Stimulated activated CD8-positive, alpha-beta memory T cell treated with anti-CD3 and anti-CD28 coated beads, Interleukin-4, amount 100 ng/mL, for 24 hours (primary cell): ENCODE measurements around the gene IMMP2L.
"Not testable (repeated sequence)": the region's sequence is repeated elsewhere in the genome, so short reads cannot be mapped to it uniquely, and the experiment has no call there.

ENCODE experiments used
- DNase-seq: peaks from one replicate; pipeline ENCODE4 v3.0.0-alpha.2; 2020; ENCODE audit warnings: low read depth

IMMP2L gene

DNA sequence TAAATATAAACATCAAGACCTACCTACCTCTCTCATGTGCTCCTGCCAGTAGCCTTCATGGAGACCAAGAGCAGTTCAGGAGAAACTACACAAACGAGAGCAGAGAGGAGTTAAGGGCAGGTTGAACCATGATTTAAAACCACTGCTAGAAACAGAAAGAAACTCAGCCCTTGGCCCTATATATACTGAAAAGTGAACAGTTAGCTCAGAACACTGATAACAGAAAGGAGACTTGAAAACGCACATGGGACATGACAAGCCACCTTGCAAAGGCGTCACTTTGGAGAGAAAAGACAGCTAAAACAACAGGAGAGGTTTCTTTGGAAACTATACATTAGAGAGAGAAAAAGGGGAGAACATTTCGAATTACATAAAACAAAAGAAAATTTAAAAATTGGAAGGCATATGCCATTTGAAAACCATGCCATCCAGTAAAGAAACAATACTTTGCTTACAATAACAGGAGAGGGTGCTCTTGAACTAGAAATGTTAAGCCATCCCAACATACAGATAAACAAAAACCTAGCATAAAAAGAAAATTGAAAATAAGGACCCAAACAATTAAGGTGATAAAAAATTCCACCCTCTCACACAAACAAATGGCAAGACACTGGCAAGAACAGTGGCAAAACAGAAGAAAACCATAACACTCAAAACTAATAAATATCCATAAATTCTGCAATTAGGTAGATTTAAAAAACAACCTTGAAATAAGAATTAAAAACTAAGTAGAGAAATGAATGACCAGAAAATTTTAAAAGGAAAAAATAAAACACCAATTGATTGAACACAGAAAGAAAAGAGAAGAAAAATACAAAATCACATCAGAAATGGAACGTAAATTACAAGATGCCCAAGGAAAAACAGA lies 232.7 kb downstream of the IMMP2L start:
- no peak for DNase-seq

DNA sequence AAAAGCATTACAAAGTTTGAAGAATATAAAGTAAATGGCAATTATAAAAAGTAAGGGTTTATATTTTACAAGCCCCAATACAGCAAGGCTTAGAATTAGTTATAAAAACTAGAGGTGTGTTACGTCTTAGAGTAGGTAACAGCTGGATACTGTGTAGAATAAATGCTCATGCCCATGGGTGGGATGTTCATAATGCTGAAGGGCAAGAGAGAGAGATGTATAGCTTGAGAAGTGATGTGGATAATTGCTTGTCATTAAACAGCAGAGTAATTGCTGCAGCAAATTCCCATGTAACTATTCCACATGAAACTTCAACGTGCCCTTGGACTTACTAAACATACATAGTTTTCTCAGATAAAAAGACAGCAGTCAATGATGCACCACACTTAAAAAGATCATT lies 233.8 kb downstream of the IMMP2L start:
- DNase-seq: no peak

DNA sequence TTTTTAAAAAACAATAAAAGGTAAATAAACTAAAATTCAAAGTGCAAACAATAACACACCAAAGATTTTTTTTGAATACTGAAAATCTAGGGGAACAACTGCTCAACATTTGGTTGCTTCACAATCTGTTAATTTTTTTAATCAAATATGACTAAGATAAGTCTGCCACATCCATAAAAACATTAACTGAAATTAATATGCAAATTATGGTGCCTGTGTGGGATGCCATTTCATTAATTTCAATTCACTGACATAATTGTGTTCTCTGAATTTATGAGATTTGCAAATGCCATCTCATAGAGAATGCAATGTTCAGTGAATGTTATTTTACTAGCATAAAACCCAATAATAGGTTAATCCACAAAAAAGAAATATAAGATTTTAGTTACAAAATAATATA lies 237.5 kb downstream of the IMMP2L start:
- DNase-seq: no peak

DNA sequence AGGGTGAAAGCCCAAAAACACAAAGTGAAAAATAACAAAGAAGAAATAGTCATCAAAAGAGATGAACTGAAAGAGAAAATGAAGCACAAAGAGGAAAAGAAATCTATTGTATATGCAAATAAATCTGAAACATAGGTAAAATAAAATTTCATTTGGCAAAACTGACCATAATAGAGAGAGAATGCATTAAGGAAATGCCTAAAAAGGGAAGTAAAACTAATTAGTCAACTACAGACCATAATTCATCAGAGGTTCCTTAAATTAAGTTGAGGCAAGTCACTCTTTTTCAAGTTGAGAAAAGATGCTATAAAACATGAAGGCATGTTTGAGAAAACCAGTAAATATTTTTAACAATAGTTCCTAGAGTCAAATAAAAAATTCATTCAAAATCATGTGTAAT lies 238.1 kb downstream of the IMMP2L start:
- no peak for DNase-seq

DNA sequence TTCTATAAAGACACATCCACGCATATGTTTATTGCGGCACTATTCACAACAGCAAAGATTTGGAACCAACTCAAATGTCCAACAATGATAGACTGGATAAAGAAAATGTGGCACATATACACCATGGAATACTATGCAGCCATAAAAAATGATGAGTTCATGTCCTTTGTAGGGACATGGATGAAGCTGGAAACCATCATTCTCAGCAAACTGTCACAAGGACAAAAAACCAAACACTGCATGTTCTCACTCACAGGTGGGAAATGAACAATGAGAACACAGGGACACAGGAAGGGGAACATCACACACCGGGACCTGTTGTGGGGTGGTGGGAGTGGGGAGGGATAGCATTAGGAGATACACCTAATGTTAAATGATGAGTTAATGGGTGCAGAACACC lies 238.6 kb downstream of the IMMP2L start:
- DNase-seq: not testable (repeated sequence)

DNA sequence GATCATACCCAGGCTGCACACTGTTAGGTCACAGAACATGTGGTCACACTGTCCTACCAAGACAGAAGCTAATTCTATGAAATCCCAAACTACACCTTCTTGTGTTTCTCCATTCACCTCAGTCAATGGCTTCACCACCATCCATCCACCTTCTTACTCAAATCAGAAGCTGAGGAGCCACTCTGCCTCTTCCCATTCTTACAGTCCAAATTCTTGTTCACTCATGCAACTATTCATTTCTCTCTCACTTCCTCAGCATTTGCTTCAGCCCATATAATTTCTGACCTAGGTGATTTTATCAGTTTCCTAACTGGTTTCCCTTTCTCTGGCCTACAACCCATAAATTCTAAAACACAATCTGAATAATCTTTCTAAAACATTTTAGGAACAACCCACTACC lies 242.2 kb downstream of the IMMP2L start:
- DNase-seq: no peak

DNA sequence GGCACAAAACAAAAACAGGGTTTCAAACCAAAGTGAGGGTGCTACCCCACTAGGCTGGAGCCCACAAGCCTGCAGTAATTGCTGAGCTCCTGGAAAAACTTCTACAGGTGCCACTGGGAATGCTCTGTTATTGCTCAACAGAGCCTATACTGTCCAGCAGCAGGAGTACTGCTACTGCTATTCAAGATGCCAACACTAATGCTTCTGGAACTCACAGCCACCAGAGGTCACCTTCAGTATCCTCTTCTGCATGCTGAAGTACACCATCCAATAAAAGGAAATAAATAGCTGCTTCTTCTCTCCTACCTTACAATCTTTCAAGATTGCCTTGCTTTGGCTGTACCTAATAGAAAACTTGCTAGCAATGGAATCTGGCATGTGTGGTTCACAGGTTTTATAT lies 249.3 kb downstream of the IMMP2L start:
- DNase-seq: no peak

DNA sequence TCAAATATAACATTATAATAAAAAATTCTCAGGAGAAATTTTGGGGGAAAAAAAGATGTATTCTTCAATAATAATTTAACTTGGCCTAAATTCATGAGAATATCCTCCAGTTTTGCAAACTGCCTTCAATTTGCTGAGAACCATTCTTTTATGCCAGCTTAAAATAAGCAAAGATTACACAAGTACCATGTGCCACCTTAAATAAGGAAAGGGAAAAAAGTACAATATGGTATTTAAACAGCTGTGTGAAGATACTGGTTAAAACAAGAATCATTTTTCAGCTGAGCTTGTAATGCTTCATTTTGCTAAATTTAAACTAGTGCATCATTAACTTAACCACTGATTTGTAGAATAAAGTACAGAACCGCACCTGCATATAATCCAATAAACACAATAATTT lies 253.6 kb downstream of the IMMP2L start:
- no peak for DNase-seq

DNA sequence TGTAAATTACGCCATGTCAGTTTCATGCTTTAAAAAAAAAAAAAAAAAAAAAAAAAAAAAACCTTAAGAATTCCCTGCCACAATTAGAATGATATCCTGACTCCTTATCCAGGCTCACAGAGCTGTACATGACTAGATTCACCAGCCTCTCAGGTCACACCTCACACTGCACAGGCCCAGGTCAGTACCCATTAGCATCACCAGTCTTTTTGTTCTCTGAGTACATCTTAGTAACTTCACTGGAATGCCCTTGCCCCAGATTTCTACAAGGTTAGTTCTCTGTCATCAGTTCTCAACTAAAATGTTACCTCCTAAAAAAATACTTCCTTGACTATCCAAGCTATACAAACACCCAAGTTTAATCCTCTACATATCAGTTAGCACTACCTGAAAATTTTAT lies 260.4 kb downstream of the IMMP2L start:
- DNase-seq: no peak

DNA sequence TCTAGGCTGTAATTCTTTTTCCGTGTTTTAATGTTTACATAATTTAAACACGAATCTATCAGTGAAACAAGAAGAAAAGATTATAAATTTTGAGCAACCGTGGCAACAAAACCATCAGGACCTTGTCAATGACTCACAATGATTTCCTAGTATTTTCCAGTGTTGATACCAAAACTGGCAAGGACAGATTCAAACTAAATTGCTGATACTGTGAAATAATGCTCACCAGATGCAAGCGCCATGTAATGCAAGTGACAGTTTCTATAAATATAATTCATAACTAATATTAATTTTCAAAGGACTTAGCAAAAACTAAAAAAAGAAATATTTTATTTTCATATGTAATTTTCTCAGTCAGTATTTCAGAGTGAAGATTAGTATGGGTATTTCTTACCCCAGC lies 267.8 kb downstream of the IMMP2L start:
- no peak for DNase-seq

DNA sequence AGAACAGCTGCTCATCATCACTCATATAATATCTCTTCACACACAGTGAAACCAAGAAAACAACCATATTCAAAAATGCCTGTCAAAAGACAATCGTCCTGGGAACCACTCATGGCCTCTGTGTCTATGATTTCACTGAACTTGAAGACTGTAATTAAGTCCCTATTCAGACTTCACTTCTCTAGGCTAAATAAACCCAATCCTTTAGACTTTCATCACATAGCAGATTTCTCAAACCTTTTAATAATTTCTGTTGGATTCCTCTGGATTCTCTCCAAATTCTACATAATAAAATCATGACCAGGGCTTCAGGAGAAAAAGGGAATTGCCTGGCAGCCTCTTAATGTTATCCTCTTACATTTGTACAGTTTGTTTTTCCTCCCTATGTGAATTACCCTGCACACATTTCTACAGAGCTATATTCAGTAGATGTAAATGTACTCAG lies 270.2 kb downstream of the IMMP2L start:
- DNase-seq: no peak

DNA sequence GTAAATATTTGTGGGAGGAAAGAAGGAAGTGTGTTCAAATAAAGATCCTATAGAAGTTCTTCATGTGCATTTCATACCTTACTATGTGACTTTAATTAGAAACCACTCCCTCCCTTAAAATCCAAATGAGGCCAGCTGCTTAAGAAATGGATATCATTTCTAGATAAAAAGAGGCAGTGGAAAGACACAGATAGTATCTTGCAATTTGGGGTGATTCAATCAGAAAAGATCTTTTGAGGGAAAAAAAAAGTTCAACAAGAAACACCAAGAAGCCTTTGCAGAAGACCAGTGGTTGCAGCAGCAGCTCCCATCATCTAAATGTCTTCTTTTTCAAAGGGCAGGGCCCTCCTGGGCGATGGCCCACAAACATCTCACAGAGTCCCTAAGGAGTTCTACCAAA lies 271.3 kb downstream of the IMMP2L start:
- no peak for DNase-seq

DNA sequence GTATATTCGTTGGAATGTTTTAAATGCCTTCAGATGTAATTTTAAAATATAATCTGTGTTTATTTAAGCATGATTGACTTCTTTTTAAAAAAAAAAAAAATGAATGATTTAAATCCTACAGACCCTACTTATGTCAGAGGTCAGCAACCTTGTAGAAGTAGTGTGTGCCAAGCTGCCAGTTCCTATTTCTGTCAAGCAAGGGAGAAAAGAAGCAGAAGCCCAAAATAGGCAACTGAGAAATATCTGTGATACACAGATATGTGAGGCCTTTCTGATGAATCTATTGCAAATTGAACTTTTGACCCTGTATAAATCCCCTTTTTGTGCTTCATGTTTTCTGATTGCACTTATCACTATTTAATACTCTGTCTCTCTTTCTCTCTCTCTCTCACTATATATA lies 271.9 kb downstream of the IMMP2L start:
- DNase-seq: no peak

DNA sequence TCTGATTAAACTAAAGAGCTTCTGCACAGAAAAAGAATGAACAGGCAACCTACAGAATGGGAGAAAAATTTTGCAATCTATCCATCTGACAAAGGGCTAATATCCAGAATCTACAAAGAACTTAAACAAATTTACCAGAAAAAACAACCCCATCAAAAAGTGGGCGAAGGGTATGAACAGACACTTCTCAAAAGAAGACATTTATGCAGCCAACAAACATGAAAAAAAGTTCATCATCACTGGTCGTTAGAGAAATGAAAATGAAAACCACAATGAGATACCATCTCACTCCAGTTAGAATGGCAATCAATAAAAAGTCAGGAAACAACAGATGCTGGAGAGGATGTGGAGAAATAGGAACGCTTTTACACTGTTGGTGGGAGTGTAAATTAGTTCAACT lies 273.9 kb downstream of the IMMP2L start:
- DNase-seq: not testable (repeated sequence)

DNA sequence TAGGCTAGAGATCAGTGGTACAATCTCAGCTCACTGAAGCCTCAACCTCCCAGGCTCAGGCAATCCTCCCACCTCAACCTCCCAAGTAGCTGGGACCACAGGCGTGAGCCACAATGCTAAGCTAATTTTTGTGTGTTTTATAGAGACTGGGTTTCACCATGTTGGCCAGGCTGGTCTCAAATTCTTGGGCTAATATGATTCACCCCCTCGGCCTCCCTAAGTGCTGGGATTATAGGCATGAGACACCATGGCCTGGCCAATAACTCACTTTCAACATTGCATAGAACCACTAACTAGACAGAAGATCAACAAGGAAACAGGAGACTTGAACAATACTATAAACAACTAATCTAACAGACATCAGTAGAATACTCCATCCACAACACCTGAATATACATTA lies 279.7 kb downstream of the IMMP2L start:
- no peak for DNase-seq

DNA sequence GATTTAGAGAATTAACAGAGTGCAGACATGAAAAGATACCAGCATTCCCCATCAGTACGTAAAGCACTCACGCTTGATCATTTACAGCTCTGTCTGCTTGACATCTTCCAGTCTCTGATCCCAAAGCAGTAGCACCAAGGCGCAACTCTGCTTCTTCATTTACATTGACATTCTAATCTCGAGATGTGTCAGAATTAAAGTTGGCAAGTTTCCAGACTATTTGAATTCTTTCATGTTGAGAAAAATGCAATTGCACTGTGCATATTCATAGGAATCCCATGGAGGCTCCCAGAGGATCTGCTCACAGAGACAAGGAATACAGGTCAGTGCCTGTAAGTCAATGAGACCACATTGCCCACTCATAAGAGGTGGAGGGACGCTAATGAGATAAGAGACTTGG lies 287.4 kb downstream of the IMMP2L start:
- no peak for DNase-seq

DNA sequence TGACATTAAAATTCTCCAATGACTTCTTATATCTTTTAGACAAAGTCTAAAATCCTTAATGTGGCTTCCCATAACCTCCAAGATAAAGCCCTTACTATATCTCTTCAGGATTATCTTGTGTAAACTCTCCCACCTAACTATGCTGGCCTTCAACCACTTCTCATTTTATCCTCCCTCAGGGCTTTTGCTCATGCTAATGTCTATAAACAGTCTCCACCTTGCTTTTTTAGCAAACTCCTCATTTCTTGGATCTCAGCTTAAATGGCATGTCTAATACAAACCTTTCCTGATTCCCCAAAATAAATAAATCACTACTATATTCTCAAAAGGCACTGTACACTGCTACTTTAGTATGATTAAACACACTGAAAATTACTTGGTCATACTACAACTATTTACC lies 290.2 kb downstream of the IMMP2L start:
- DNase-seq: no peak

DNA sequence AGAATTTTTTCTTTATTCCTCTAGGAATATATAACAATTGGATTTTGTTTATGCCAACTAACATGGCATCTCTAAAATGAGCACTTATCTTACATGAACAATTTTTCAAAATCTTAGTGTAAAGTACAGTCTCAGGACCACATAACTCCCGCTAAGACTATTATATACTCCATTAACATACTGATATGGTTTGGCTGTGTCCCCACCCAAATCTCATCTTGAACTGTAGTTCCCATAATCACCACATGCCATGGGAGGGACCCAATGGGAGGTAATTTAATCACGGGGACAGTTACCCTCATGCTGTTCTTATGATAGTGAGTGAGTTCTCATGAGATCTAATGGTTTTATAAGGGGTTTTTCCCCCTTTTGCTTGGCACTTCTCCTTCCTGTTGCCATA lies 291.5 kb downstream of the IMMP2L start:
- DNase-seq: not testable (repeated sequence)

DNA sequence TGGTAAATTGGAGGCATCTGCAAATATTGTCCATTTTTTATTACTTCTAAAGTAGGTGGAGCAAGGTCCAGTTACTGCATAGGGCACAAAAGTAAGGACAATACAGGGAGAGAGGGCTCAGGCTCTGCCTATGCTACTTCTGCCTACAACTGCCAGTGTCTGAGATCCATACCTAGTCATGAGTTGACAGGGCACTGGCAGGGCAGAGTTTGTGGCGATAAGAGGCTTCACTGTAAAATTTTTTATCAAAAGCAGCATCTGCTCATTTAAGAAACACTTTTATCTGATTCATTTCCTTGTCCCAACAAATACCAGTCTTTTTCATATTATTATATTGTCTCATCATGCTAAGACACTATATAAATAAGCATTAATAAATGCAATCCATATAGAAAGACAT lies 293.4 kb downstream of the IMMP2L start:
- no peak for DNase-seq

DNA sequence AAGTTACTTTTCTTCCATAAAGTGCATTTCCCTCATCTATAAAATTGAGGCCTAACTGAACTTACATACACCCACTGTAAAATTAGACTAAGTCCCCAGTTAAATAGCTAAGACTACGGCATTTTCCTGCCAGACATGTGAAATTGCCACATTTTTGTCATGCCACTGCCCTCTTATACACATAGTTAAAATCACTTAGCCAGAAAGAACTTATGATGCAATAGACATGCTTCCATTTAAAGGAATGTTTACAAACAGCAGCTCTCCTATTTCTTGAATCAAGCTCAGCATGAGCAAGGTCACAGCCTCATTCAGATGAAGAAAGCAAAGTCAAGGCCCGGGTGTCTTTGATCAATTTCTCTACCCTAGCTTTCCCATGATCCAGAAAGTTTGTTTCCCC lies 295.7 kb downstream of the IMMP2L start:
- DNase-seq: no peak

DNA sequence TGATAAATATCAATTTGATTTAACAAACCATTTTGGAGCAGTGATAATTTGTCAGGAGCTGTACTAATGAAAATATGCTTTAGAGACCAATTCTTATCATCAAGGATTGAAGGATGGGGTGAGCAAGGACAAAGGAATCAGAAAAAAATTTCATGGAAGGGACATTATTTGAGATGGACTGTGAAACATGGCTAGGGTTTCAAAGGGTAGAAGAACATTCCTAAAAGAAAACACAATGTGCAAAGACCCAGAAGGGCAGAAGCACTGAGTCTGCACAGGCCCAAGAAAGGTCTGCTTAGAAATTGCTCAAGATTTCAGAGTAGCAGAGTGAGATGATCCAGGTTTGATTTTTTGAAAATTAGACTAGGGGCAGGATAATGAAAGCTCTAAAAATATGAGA lies 296.9 kb downstream of the IMMP2L start:
- no peak for DNase-seq

DNA sequence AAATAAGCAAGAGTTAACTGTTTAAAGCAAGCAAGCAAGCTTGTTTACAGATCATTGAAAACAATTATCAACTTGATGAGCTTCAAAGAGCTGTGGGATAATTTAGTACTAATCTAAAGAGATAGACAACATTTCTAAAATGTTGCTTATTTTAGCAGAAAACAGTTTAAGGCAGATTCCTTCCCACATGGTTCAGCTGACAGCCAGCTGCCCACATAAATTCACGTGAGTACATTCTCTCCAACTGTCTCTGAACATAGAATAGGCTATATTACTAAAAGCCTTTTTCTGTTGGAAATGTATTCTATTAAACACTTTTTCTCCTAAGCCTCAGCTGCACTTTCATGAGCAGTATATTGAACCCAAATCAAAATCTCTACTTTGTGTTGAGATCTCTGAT lies 297.3 kb downstream of the IMMP2L start:
- DNase-seq: no peak

DNA sequence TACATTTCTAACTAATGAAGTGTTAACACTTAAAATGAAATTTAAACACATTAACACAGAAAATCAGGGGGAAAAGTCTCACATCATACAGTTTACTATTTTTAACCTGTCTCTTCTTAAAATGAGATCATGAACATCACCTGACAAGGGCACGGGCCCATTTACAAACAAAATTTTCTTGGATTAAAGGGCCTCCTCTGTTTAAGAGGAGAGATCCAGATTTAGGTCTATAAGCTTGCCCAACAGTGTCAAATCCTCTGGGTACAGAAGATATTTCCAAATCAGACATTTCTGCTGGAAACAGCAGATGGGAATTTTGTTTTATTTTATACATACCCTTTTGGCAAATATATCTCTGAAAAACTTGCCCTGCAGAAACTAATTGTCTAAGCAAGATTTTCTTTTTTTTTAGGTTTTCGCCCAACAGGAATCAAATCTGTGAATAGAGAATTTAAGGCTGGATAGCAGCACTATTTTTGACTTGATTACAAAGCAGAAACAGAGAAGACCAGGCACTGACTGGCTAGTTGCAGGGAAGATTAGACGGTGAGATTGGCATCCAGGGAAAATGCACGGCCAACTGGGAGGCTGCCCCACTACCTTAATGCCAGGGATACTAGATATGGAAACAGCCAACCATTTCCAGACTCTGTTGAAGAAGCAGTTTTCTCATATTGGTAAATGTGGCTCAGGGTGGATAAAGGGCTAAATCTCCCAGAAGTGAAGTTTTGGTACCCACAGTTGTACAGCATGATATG lies 298.0 kb downstream of the IMMP2L start:
- no peak for DNase-seq
